BJ (cell line): ENCODE data around the gene ITSN1. TPM values are rescaled to one million over a fixed set of nuclear protein-coding genes. Genes with fewer than 3 reads are reported as not detected.

Experiments
- CTCF ChIA-PET: fragments of 350-600 bp; formaldehyde crosslinking; extraction: SDS; loops from one replicate; lab custom pipeline; 2021; ENCODE audit warnings: antibody characterized with exemption, inconsistent platforms; lab: Yijun Ruan, JAX
- POLR2A ChIA-PET: fragments of 300-600 bp; sonication (Branson Sonifier 250); formaldehyde crosslinking; extraction: SDS; loops from one replicate; lab custom pipeline; 2021; ENCODE audit warnings: antibody characterized with exemption; lab: Charles Lee
- DNase-seq: peaks from one replicate; pipeline ENCODE4 v3.0.0-alpha.2; 2011; ENCODE audit warnings: low read depth
- H3K27me3 ChIP-seq: 2 replicates; pipeline ENCODE4 v1.6.0; 2011; ENCODE audit warnings: low read length; ENCODE audit not compliant: control insufficient read depth, insufficient read depth
- H3K36me3 ChIP-seq: 2 replicates; pipeline ENCODE4 v1.5.1; 2011; ENCODE audit warnings: low read length; ENCODE audit not compliant: control insufficient read depth, insufficient read depth
- H3K4me3 ChIP-seq: 2 replicates; pipeline ENCODE4 v1.5.1; 2011; ENCODE audit warnings: low read depth, mild to moderate bottlenecking, control low read depth, low read length
- CTCF ChIP-seq: IDR thresholded peaks from 2 replicates; pipeline ENCODE4 v1.5.1; 2011; ENCODE audit warnings: low read depth, mild to moderate bottlenecking, control low read depth, inconsistent platforms, low read length, moderate library complexity; ENCODE audit not compliant: insufficient read depth
- polyA plus RNA-seq: library from polyadenylated mRNA; depleted of rRNA; stranded (reverse); fragments of >200 nt; gene quantifications from 2 replicates; pipeline ENCODE4 v1.2.3, GENCODE V29; 2011

Gene ITSN1
- polyA plus RNA-seq, 1 experiment = 68.4 TPM

- no peak for TF ChIP-seq CTCF
- Histone ChIP-seq H3K36me3 (no peaks in the 10 kb centered on the region), H3K4me3 (no peak overlapping the region), H3K27me3 (peaks cover 2% of the 10 kb centered on the region; the same call in 1 of the 2 replicates)
- ChIA-PET CTCF (no interaction called here), POLR2A (interaction anchor here (0.5 kb wide), 1 partner anchor 17 kb away, joined by 16 read pairs; no protein-coding TSS in a partner anchor)
- DNase-seq = no peak
Observed at GRCh38 chr21:33878824-33879223, 236.5 kb downstream of the ITSN1 start.

GRCh38 chr21:33880626-33881025 is 238.3 kb downstream of the ITSN1 start:
- peaks cover 2% of the 10 kb centered on the region; the same call in 1 of the 2 replicates for H3K27me3 ChIP-seq
- DNase-seq = no peak
- TF ChIP-seq CTCF = no peak
- H3K4me3 ChIP-seq = no peak overlapping the region
- ChIA-PET POLR2A (no interaction called here), CTCF (no interaction called here)
- H3K36me3 ChIP-seq = no peaks in the 10 kb centered on the region

- ChIA-PET CTCF (no interaction called here), POLR2A (no interaction called here)
- Histone ChIP-seq H3K36me3 (no peaks in the 10 kb centered on the region), H3K27me3 (peaks cover 4% of the 10 kb centered on the region; the same call in 1 of the 2 replicates), H3K4me3 (no peak overlapping the region)
- DNase-seq = no peak
- no peak for TF ChIP-seq CTCF
Observed at GRCh38 chr21:33881689-33882440, 239.6 kb downstream of the ITSN1 start.

GRCh38 chr21:33883118-33883517 is 240.8 kb downstream of the ITSN1 start:
- Histone ChIP-seq H3K27me3 (peaks cover 4% of the 10 kb centered on the region; the same call in 1 of the 2 replicates), H3K36me3 (no peaks in the 10 kb centered on the region), H3K4me3 (no peak overlapping the region)
- no peak for DNase-seq
- CTCF ChIA-PET = no interaction called here
- POLR2A ChIA-PET = no interaction called here
- no peak for TF ChIP-seq CTCF

GRCh38 chr21:33884376-33885171 is 242.3 kb downstream of the ITSN1 start:
- POLR2A ChIA-PET = no interaction called here

More at GRCh38 chr21:33884376-33885171, 242.3 kb downstream of the ITSN1 start:
- CTCF ChIA-PET = no interaction called here
- Histone ChIP-seq H3K36me3 (no peaks in the 10 kb centered on the region), H3K27me3 (peaks cover 4% of the 10 kb centered on the region; the same call in 1 of the 2 replicates), H3K4me3 (no peak overlapping the region)
- TF ChIP-seq CTCF = no peak
- peak; percentile 70 for DNase-seq
